HL-60 (cell line): ENCODE data around the gene PRORP.

Experiments
- GABPA ChIP-seq: IDR thresholded peaks from 2 replicates; pipeline ENCODE4 v1.6.1; 2012; ENCODE audit warnings: low read depth
- POLR2AphosphoS5 ChIP-seq: IDR thresholded peaks from 2 replicates; pipeline ENCODE4 v1.6.1; 2012; ENCODE audit warnings: low read depth
- SPI1 ChIP-seq: IDR thresholded peaks from 2 replicates; pipeline ENCODE4 v1.6.1; 2012; ENCODE audit warnings: low read depth, mild to moderate bottlenecking, borderline replicate concordance
- TF ChIP-seq, protein P1 (sequence below): IDR thresholded peaks from one replicate; pipeline ENCODE4 v1.5.1; 2011; ENCODE audit warnings: low read length, control low read depth, inconsistent platforms; ENCODE audit not compliant: insufficient read depth
- TF ChIP-seq, protein P2 (sequence below): IDR thresholded peaks from 2 replicates; pipeline ENCODE4 v1.6.1; 2012; ENCODE audit warnings: low read depth; ENCODE audit not compliant: insufficient replicate concordance

DNA sequence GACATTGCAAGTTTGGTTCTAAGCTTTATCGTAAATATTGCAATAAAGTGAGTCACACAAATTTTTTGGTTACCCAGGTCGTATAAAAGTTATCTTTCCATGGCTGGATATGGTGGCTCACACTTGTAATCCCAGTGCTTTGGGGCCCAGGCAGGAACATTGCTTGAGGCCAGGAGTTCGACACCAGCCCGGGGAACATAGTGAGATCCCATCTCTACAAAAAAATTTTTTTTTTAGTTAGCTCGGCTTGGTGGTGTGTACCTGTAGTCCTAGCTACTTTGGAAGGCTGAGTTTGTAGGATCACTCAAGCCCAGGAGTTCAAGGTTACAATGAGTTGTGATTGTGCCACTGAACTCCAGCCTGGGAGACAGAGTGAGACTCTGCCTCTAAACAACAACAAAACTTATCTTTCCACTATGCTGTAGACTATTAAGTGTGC, 24.4 kb downstream of the PRORP start:
- TF ChIP-seq, protein P1, sequence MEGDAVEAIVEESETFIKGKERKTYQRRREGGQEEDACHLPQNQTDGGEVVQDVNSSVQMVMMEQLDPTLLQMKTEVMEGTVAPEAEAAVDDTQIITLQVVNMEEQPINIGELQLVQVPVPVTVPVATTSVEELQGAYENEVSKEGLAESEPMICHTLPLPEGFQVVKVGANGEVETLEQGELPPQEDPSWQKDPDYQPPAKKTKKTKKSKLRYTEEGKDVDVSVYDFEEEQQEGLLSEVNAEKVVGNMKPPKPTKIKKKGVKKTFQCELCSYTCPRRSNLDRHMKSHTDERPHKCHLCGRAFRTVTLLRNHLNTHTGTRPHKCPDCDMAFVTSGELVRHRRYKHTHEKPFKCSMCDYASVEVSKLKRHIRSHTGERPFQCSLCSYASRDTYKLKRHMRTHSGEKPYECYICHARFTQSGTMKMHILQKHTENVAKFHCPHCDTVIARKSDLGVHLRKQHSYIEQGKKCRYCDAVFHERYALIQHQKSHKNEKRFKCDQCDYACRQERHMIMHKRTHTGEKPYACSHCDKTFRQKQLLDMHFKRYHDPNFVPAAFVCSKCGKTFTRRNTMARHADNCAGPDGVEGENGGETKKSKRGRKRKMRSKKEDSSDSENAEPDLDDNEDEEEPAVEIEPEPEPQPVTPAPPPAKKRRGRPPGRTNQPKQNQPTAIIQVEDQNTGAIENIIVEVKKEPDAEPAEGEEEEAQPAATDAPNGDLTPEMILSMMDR = no peak
- TF ChIP-seq GABPA (no peak), POLR2AphosphoS5 (no peak), SPI1 (no peak)
- TF ChIP-seq, protein P2, sequence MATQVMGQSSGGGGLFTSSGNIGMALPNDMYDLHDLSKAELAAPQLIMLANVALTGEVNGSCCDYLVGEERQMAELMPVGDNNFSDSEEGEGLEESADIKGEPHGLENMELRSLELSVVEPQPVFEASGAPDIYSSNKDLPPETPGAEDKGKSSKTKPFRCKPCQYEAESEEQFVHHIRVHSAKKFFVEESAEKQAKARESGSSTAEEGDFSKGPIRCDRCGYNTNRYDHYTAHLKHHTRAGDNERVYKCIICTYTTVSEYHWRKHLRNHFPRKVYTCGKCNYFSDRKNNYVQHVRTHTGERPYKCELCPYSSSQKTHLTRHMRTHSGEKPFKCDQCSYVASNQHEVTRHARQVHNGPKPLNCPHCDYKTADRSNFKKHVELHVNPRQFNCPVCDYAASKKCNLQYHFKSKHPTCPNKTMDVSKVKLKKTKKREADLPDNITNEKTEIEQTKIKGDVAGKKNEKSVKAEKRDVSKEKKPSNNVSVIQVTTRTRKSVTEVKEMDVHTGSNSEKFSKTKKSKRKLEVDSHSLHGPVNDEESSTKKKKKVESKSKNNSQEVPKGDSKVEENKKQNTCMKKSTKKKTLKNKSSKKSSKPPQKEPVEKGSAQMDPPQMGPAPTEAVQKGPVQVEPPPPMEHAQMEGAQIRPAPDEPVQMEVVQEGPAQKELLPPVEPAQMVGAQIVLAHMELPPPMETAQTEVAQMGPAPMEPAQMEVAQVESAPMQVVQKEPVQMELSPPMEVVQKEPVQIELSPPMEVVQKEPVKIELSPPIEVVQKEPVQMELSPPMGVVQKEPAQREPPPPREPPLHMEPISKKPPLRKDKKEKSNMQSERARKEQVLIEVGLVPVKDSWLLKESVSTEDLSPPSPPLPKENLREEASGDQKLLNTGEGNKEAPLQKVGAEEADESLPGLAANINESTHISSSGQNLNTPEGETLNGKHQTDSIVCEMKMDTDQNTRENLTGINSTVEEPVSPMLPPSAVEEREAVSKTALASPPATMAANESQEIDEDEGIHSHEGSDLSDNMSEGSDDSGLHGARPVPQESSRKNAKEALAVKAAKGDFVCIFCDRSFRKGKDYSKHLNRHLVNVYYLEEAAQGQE = no peak
